Measurements from ENCODE around the gene LRRTM4.

- no peak for TF ChIP-seq CTCF (conservative IDR thresholded peaks at IDR 0.05; ENCODE audit: low read depth in 2 of 2)
- TF ChIP-seq EZH2phosphoT487 (IDR thresholded peaks at IDR 0.05; ENCODE audit: unreplicated experiment) = no peak
- TF ChIP-seq REST (IDR thresholded peaks at IDR 0.05; ENCODE audit: unreplicated experiment) = no peak
- TF ChIP-seq POLR2AphosphoS5 (IDR thresholded peaks at IDR 0.05; ENCODE audit: low read depth) = no peak
These were observed 30.8 kb upstream of the LRRTM4 start for GRCh38 chr2:77552956-77553355.
